ENCODE measurements around the gene AMBP. TPM values are rescaled to one million over a fixed set of nuclear protein-coding genes. Genes with fewer than 3 reads are reported as not detected.

Gene AMBP
- total RNA-seq, 5 donors from 2014 or later (not counting 1 experiment from before 2014, with no cell fraction given): 2.2 to 3.3 (median 3.0) TPM; not detected in 2

- Mint-ChIP-seq H3K9me3 (no peaks in the 10 kb centered on the region), H3K27me3 (no peaks in the 10 kb centered on the region), H3K27ac (no peak overlapping the region), H3K4me3 (no peak overlapping the region), H3K36me3 (no peaks in the 10 kb centered on the region), H3K4me1 (no peaks in the 10 kb centered on the region)
- ATAC-seq (replicated peaks in 1 of 4) (no peak), DNase-seq (no peak)
- no peak overlapping the region for H3K27ac ChIP-seq (ENCODE audit: low read length)
- ChIA-PET POLR2A (no interaction called here), CTCF (no interaction called here)
- H3K27me3 ChIP-seq (replicated peaks in 1 of 2; ENCODE audit: control insufficient read depth in 2 of 2, extremely low read depth in 1 of 2, insufficient read depth in 2 of 2, low read length in 1 of 2): no peaks in the 10 kb centered on the region
- no peaks in the 10 kb centered on the region for H3K36me3 ChIP-seq (ENCODE audit: control insufficient read depth in 2 of 2, extremely low read depth in 1 of 2, insufficient read depth in 1 of 2, low read length in 1 of 2)
- H3K4me3 ChIP-seq (ENCODE audit: control insufficient read depth in 1 of 2, extremely low read depth in 1 of 2, low read length in 1 of 2): no peak overlapping the region
- H3K4me1 ChIP-seq (ENCODE audit: control insufficient read depth in 1 of 2, extremely low read depth in 1 of 2, insufficient read depth in 2 of 2, low read length in 2 of 2): no peaks in the 10 kb centered on the region
- 77% methylated on average over 4 of the region's 4 CpGs for WGBS (ENCODE audit: insufficient coverage)
- no peaks in the 10 kb centered on the region for H3K9me3 ChIP-seq
Measured at GRCh38 chr9:114034661-114035062, 43.4 kb downstream of the AMBP start.

- H3K4me3 Mint-ChIP-seq: no peak overlapping the region
- WGBS (ENCODE audit: insufficient coverage): 92% methylated on average over 10 of the region's 10 CpGs
- Histone ChIP-seq H3K36me3 (ENCODE audit: control insufficient read depth in 2 of 2, extremely low read depth in 1 of 2, insufficient read depth in 1 of 2, low read length in 1 of 2) (no peaks in the 10 kb centered on the region), H3K4me3 (ENCODE audit: control insufficient read depth in 1 of 2, extremely low read depth in 1 of 2, low read length in 1 of 2) (no peak overlapping the region), H3K9me3 (no peaks in the 10 kb centered on the region), H3K27me3 (replicated peaks in 1 of 2; ENCODE audit: control insufficient read depth in 2 of 2, extremely low read depth in 1 of 2, insufficient read depth in 2 of 2, low read length in 1 of 2) (no peaks in the 10 kb centered on the region), H3K27ac (ENCODE audit: low read length) (no peak overlapping the region), H3K4me1 (ENCODE audit: control insufficient read depth in 1 of 2, extremely low read depth in 1 of 2, insufficient read depth in 2 of 2, low read length in 2 of 2) (no peaks in the 10 kb centered on the region)
- no peak overlapping the region for H3K27ac Mint-ChIP-seq
- H3K4me1 Mint-ChIP-seq: no peaks in the 10 kb centered on the region
- no peaks in the 10 kb centered on the region for H3K9me3 Mint-ChIP-seq
- H3K27me3 Mint-ChIP-seq: no peaks in the 10 kb centered on the region
- H3K36me3 Mint-ChIP-seq: no peaks in the 10 kb centered on the region
- no peak for ATAC-seq (replicated peaks in 1 of 4)
- POLR2A ChIA-PET: no interaction called here
- DNase-seq: no peak
- CTCF ChIA-PET: no interaction called here
Measured at GRCh38 chr9:114034196-114034595, 43.9 kb downstream of the AMBP start.

GRCh38 chr9:114033397-114034103 lies 44.5 kb downstream of the AMBP start:
- ChIA-PET CTCF (no interaction called here), POLR2A (no interaction called here)
- WGBS (ENCODE audit: insufficient coverage): 73% methylated on average over 10 of the region's 12 CpGs

DNA sequence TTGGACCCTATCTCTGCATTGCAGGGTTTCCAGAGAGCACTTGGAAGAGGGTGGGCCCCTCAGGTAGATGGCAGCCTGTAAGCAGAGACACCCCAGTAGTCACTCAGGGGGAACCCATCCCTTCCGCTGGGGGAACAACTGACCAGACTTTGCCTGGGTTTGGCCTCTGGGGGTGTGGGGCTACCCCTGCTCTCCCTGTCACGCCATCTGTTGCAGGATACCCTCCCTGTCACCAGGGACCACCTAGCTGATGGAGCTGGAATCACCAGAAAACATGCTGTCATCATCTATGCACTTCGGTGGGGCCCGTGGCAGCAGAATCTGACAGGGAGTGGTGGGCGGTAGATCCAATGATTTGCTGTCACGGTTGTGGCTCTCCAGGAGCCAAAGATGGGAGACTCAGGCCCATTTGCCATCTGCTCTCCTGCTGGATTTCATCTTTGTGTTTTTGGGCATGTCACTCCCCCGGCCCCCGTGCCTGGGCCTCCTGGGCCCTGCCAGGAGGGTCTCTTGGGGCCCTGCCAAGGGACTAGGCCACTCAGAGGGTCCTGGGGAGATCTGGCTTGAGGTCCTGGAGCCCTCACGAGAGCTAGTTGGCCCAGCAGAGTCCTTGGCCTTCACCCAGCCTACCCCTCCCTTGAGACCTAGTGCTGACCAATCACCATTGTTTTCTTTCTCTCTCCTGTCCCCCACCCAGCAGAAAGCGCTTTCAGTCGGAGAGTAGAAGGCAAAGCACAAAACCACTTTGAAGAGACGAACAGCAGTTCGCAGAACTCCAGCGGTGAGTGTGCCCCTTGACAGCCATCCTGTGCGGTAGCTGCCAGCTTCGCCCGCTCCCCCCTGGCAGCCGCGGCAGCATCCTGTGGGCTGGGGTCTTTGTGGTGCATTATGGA lies 45.9 kb downstream of the AMBP start:
- no peaks in the 10 kb centered on the region for H3K27me3 Mint-ChIP-seq
- ATAC-seq (replicated peaks in 1 of 4) (no peak), DNase-seq (no peak)
- Histone ChIP-seq H3K36me3 (ENCODE audit: control insufficient read depth in 2 of 2, extremely low read depth in 1 of 2, insufficient read depth in 1 of 2, low read length in 1 of 2) (no peaks in the 10 kb centered on the region), H3K27me3 (replicated peaks in 1 of 2; ENCODE audit: control insufficient read depth in 2 of 2, extremely low read depth in 1 of 2, insufficient read depth in 2 of 2, low read length in 1 of 2) (no peaks in the 10 kb centered on the region), H3K27ac (ENCODE audit: low read length) (no peak overlapping the region), H3K4me1 (ENCODE audit: control insufficient read depth in 1 of 2, extremely low read depth in 1 of 2, insufficient read depth in 2 of 2, low read length in 2 of 2) (no peaks in the 10 kb centered on the region), H3K4me3 (ENCODE audit: control insufficient read depth in 1 of 2, extremely low read depth in 1 of 2, low read length in 1 of 2) (no peak overlapping the region), H3K9me3 (no peaks in the 10 kb centered on the region)
- H3K4me3 Mint-ChIP-seq: no peak overlapping the region
- WGBS (ENCODE audit: insufficient coverage): 91% methylated on average over 14 of the region's 19 CpGs
- POLR2A ChIA-PET: no interaction called here
- no peaks in the 10 kb centered on the region for H3K4me1 Mint-ChIP-seq
- H3K9me3 Mint-ChIP-seq: no peaks in the 10 kb centered on the region
- H3K27ac Mint-ChIP-seq: no peak overlapping the region
- H3K36me3 Mint-ChIP-seq: no peaks in the 10 kb centered on the region
- CTCF ChIA-PET: no interaction called here

More at GRCh38 chr9:114033397-114034103, 44.5 kb downstream of the AMBP start:
- Histone ChIP-seq H3K4me3 (ENCODE audit: control insufficient read depth in 1 of 2, extremely low read depth in 1 of 2, low read length in 1 of 2) (no peak overlapping the region), H3K36me3 (ENCODE audit: control insufficient read depth in 2 of 2, extremely low read depth in 1 of 2, insufficient read depth in 1 of 2, low read length in 1 of 2) (no peaks in the 10 kb centered on the region), H3K9me3 (no peaks in the 10 kb centered on the region), H3K4me1 (ENCODE audit: control insufficient read depth in 1 of 2, extremely low read depth in 1 of 2, insufficient read depth in 2 of 2, low read length in 2 of 2) (no peaks in the 10 kb centered on the region), H3K27ac (ENCODE audit: low read length) (no peak overlapping the region), H3K27me3 (replicated peaks in 1 of 2; ENCODE audit: control insufficient read depth in 2 of 2, extremely low read depth in 1 of 2, insufficient read depth in 2 of 2, low read length in 1 of 2) (no peaks in the 10 kb centered on the region)
- H3K4me1 Mint-ChIP-seq: no peaks in the 10 kb centered on the region
- no peaks in the 10 kb centered on the region for H3K36me3 Mint-ChIP-seq
- DNase-seq (no peak), ATAC-seq (replicated peaks in 1 of 4) (no peak)
- no peak overlapping the region for H3K27ac Mint-ChIP-seq
- H3K9me3 Mint-ChIP-seq: no peaks in the 10 kb centered on the region
- H3K27me3 Mint-ChIP-seq: no peaks in the 10 kb centered on the region
- H3K4me3 Mint-ChIP-seq: no peak overlapping the region

- ChIA-PET POLR2A (no interaction called here), CTCF (no interaction called here)
- no peak for DNase-seq
- H3K4me3 Mint-ChIP-seq: no peak overlapping the region
- Histone ChIP-seq H3K4me1 (ENCODE audit: control insufficient read depth in 1 of 2, extremely low read depth in 1 of 2, insufficient read depth in 2 of 2, low read length in 2 of 2) (no peaks in the 10 kb centered on the region), H3K27ac (ENCODE audit: low read length) (no peak overlapping the region), H3K4me3 (ENCODE audit: control insufficient read depth in 1 of 2, extremely low read depth in 1 of 2, low read length in 1 of 2) (no peak overlapping the region), H3K27me3 (replicated peaks in 1 of 2; ENCODE audit: control insufficient read depth in 2 of 2, extremely low read depth in 1 of 2, insufficient read depth in 2 of 2, low read length in 1 of 2) (no peaks in the 10 kb centered on the region), H3K9me3 (no peaks in the 10 kb centered on the region), H3K36me3 (ENCODE audit: control insufficient read depth in 2 of 2, extremely low read depth in 1 of 2, insufficient read depth in 1 of 2, low read length in 1 of 2) (no peaks in the 10 kb centered on the region)
- no peaks in the 10 kb centered on the region for H3K27me3 Mint-ChIP-seq
- no peak for ATAC-seq (replicated peaks in 1 of 4)
- H3K36me3 Mint-ChIP-seq: no peaks in the 10 kb centered on the region
- no peak overlapping the region for H3K27ac Mint-ChIP-seq
- H3K4me1 Mint-ChIP-seq: no peaks in the 10 kb centered on the region
- 60% methylated on average over 1 of the region's 7 CpGs for WGBS (ENCODE audit: insufficient coverage)
- H3K9me3 Mint-ChIP-seq: no peaks in the 10 kb centered on the region
Measured at GRCh38 chr9:114031037-114031630, 47.0 kb downstream of the AMBP start.

DNA sequence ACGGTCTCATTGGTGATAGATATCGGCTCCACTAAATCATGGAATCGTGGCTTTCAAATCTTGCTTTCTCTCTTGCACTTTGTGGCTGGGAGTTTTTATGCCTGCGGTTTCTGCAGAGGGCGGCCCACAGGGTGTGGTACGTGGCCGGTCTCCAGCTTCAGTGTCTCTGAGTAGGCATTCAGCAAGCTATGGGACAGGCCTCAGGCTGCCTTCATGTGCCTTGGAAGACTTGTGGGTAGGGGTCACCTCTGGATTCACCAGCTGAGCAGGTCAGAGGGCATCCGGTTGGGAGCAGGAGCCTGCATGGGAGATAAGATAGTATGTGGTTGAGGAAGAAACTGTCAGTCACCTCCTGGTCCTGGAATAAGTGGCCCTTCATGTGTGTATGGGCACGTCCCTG lies 47.7 kb downstream of the AMBP start:
- Histone ChIP-seq H3K27me3 (replicated peaks in 1 of 2; ENCODE audit: control insufficient read depth in 2 of 2, extremely low read depth in 1 of 2, insufficient read depth in 2 of 2, low read length in 1 of 2) (no peaks in the 10 kb centered on the region), H3K4me1 (ENCODE audit: control insufficient read depth in 1 of 2, extremely low read depth in 1 of 2, insufficient read depth in 2 of 2, low read length in 2 of 2) (no peaks in the 10 kb centered on the region), H3K9me3 (no peaks in the 10 kb centered on the region), H3K4me3 (ENCODE audit: control insufficient read depth in 1 of 2, extremely low read depth in 1 of 2, low read length in 1 of 2) (no peak overlapping the region), H3K36me3 (ENCODE audit: control insufficient read depth in 2 of 2, extremely low read depth in 1 of 2, insufficient read depth in 1 of 2, low read length in 1 of 2) (no peaks in the 10 kb centered on the region), H3K27ac (ENCODE audit: low read length) (no peak overlapping the region)
- ATAC-seq (replicated peaks in 1 of 4): no peak
- Mint-ChIP-seq H3K27me3 (peaks cover 0 to 2% of the 10 kb centered on the region in 2 donors), H3K9me3 (no peaks in the 10 kb centered on the region), H3K36me3 (no peaks in the 10 kb centered on the region), H3K4me1 (no peaks in the 10 kb centered on the region), H3K4me3 (no peak overlapping the region), H3K27ac (no peak overlapping the region)
- 89% methylated on average over 9 of the region's 9 CpGs for WGBS (ENCODE audit: insufficient coverage)
- POLR2A ChIA-PET: no interaction called here
- CTCF ChIA-PET: no interaction called here
- DNase-seq: peak in 1 of 35 experiments; percentile 21

All from T-cell (primary cell).